NCI-H187 (cell line): Measurements from ENCODE around the gene MRGPRX3.

Source experiments
- DNase-seq, 2 experiments: peaks; one replicate each; lab custom pipeline; 2025; lab: John Stamatoyannopoulos, UW

Gene MRGPRX3

DNA sequence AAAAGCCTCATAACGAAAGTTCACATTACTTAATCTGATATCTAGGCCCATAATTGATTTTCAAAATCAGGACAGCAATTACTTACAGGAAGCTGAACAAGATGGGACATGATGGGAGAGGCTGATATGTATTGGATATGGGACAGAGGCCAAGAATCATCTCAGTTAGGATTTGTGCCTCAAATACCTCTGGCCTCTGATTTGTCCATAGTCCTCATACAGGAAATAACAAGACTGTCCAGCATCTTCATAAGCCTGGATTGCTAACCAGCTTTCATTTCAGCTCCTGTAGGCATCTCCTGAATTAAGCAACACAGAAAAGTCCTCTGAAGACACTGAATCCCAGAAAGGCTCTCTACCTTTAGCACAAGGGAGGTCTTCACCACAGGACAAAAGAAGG, 36.0 kb downstream of the MRGPRX3 start:
- DNase-seq, result no peak

DNA sequence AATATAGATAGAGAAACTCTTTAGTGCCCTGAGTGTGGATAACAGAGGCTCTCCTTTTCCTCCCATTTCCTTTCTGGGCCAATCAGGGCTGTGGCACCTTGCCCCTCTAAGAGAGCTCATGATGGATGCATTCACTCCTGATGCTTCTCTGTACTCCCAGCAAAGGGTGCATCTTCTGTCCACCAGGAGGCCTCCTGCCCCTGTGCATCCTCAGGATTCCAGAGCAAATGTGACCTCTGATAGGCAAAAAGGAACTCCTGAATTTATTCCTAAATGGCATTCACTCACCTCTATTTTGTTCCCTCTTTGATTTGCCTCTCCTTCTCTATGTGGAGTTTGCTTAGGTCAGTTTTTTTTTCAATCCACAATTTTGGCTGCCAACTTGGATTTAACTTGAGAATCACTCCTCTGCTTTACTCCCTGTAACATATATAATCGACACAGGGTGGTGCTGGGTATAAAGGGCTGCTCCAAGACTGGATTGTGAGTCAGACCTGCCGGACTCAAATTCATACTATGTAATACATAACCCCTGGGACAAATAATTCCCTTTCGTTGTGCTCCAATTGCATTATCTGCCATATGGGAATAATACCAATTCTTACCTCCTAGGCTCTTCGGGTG, 39.1 kb downstream of the MRGPRX3 start:
- no peak for DNase-seq

DNA sequence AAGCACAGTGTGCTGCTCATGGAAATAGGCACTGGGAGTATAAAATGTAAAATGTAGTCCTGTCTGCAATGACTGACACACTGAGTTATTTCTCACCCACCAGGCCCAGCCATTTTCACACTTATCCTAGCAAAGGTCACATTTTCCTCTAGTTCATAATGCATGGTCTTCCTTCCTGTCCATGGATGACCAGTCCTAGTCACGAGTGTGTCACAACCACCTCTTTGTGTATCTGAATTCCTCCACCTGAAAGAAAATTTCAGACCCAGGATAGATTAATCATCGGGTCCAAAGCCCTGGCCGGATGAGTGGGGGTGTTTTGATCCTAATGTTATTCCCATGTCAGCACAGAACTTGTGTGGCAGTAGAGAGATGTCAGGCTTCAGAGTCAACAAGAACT, 40.3 kb downstream of the MRGPRX3 start, which contains the start of gene MRGPRX4:
Gene MRGPRX4 (plus strand): TSS at position 172 of the 400 bp plus-strand sequence. CDS start 420 bp downstream, outside the sequence.
- DNase-seq, result no peak

DNA sequence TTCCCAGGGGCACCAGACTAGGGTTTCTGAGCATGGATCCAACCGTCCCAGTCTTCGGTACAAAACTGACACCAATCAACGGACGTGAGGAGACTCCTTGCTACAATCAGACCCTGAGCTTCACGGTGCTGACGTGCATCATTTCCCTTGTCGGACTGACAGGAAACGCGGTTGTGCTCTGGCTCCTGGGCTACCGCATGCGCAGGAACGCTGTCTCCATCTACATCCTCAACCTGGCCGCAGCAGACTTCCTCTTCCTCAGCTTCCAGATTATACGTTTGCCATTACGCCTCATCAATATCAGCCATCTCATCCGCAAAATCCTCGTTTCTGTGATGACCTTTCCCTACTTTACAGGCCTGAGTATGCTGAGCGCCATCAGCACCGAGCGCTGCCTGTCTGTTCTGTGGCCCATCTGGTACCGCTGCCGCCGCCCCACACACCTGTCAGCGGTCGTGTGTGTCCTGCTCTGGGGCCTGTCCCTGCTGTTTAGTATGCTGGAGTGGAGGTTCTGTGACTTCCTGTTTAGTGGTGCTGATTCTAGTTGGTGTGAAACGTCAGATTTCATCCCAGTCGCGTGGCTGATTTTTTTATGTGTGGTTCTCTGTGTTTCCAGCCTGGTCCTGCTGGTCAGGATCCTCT, 41.0 kb downstream of the MRGPRX3 start:
- DNase-seq, result no peak
